ENCODE results near the gene HS3ST5. TPM values are rescaled to one million over a fixed set of nuclear protein-coding genes. Genes with fewer than 3 reads are reported as not detected.
"Not testable (repeated sequence)": the region's sequence is repeated elsewhere in the genome, so short reads cannot be mapped to it uniquely, and the experiment has no call there.

Gene HS3ST5
- total RNA-seq, 1 donor from 2014 or later, result 0.05 TPM

GRCh38 chr6:114083251-114083650 lies 259.6 kb downstream of the HS3ST5 start:
- DNase-seq (ENCODE audit: low spot score), result no peak
- H3K36me3 Mint-ChIP-seq (ENCODE audit: low read depth), result no peaks in the 10 kb centered on the region
- no peaks in the 10 kb centered on the region for H3K9me3 Mint-ChIP-seq (ENCODE audit: low read depth)
- H3K4me1 Mint-ChIP-seq (ENCODE audit: low read depth), result peaks cover 7% of the 10 kb centered on the region
- no peak overlapping the region for H3K27ac Mint-ChIP-seq (ENCODE audit: unreplicated experiment)
- TF ChIP-seq CTCF (IDR thresholded peaks at IDR 0.05), result no peak
- H3K4me3 Mint-ChIP-seq (ENCODE audit: unreplicated experiment), result no peak overlapping the region
- no peaks in the 10 kb centered on the region for H3K27me3 Mint-ChIP-seq (ENCODE audit: low read depth)

- Mint-ChIP-seq H3K4me3 (ENCODE audit: unreplicated experiment) (no peak overlapping the region), H3K9me3 (ENCODE audit: low read depth) (no peaks in the 10 kb centered on the region), H3K4me1 (ENCODE audit: low read depth) (peaks cover 7% of the 10 kb centered on the region), H3K27ac (ENCODE audit: unreplicated experiment) (no peak overlapping the region), H3K27me3 (ENCODE audit: low read depth) (no peaks in the 10 kb centered on the region), H3K36me3 (ENCODE audit: low read depth) (no peaks in the 10 kb centered on the region)
- no peak for DNase-seq (ENCODE audit: low spot score)
- TF ChIP-seq CTCF (IDR thresholded peaks at IDR 0.05), result no peak
These were observed 261.1 kb downstream of the HS3ST5 start for GRCh38 chr6:114081730-114082129.

- H3K4me1 Mint-ChIP-seq (ENCODE audit: low read depth), result peaks cover 7% of the 10 kb centered on the region
- H3K4me3 Mint-ChIP-seq (ENCODE audit: unreplicated experiment), result no peak overlapping the region
- no peaks in the 10 kb centered on the region for H3K36me3 Mint-ChIP-seq (ENCODE audit: low read depth)
- TF ChIP-seq CTCF (IDR thresholded peaks at IDR 0.05), result no peak
- no peak for DNase-seq (ENCODE audit: low spot score)
- no peaks in the 10 kb centered on the region for H3K27me3 Mint-ChIP-seq (ENCODE audit: low read depth)
- no peaks in the 10 kb centered on the region for H3K9me3 Mint-ChIP-seq (ENCODE audit: low read depth)
- no peak overlapping the region for H3K27ac Mint-ChIP-seq (ENCODE audit: unreplicated experiment)
These were observed 261.8 kb downstream of the HS3ST5 start for GRCh38 chr6:114080891-114081510.

- H3K4me3 Mint-ChIP-seq (ENCODE audit: unreplicated experiment); H3K36me3 Mint-ChIP-seq (ENCODE audit: low read depth); H3K27me3 Mint-ChIP-seq (ENCODE audit: low read depth); H3K9me3 Mint-ChIP-seq (ENCODE audit: low read depth); H3K27ac Mint-ChIP-seq (ENCODE audit: unreplicated experiment); DNase-seq (ENCODE audit: low spot score); H3K4me1 Mint-ChIP-seq (ENCODE audit: low read depth): not testable (repeated sequence)
These were observed 262.4 kb downstream of the HS3ST5 start for GRCh38 chr6:114080410-114080809.

- no peak overlapping the region for H3K4me3 Mint-ChIP-seq (ENCODE audit: unreplicated experiment)
- DNase-seq (ENCODE audit: low spot score), result no peak
- H3K4me1 Mint-ChIP-seq (ENCODE audit: low read depth), result no peaks in the 10 kb centered on the region
- peaks cover 5% of the 10 kb centered on the region for H3K9me3 Mint-ChIP-seq (ENCODE audit: low read depth)
- no peak overlapping the region for H3K27ac Mint-ChIP-seq (ENCODE audit: unreplicated experiment)
- no peaks in the 10 kb centered on the region for H3K27me3 Mint-ChIP-seq (ENCODE audit: low read depth)
- peaks cover 3% of the 10 kb centered on the region for H3K36me3 Mint-ChIP-seq (ENCODE audit: low read depth)
- no peak for TF ChIP-seq CTCF (IDR thresholded peaks at IDR 0.05)
These were observed 267.0 kb downstream of the HS3ST5 start for GRCh38 chr6:114075777-114076176.

GRCh38 chr6:114075300-114075699 lies 267.5 kb downstream of the HS3ST5 start:
- Mint-ChIP-seq H3K9me3 (ENCODE audit: low read depth) (peaks cover 5% of the 10 kb centered on the region), H3K4me3 (ENCODE audit: unreplicated experiment) (no peak overlapping the region), H3K27ac (ENCODE audit: unreplicated experiment) (no peak overlapping the region), H3K4me1 (ENCODE audit: low read depth) (no peaks in the 10 kb centered on the region), H3K36me3 (ENCODE audit: low read depth) (peaks cover 3% of the 10 kb centered on the region), H3K27me3 (ENCODE audit: low read depth) (no peaks in the 10 kb centered on the region)
- TF ChIP-seq CTCF (IDR thresholded peaks at IDR 0.05), result no peak
- DNase-seq (ENCODE audit: low spot score), result no peak
